Activated T-helper 1 cell treated with anti-CD3 and anti-CD28 coated beads, Interleukin-2, amount 50 U/mL, for 16 hours (primary cell): ENCODE results near the gene MEIOB.
A peak's percentile ranks its signal among the peaks of the same experiment; 100 is the strongest.
"Not testable (repeated sequence)": the region's sequence is repeated elsewhere in the genome, so short reads cannot be mapped to it uniquely, and the experiment has no call there.

Source experiments
- DNase-seq, 2 donors: peaks; one replicate each; pipeline ENCODE4 v3.0.0-alpha.2; 2020; ENCODE audit warnings: low read depth in 1 of 2, low spot score in 1 of 2

The MEIOB gene, protein sequence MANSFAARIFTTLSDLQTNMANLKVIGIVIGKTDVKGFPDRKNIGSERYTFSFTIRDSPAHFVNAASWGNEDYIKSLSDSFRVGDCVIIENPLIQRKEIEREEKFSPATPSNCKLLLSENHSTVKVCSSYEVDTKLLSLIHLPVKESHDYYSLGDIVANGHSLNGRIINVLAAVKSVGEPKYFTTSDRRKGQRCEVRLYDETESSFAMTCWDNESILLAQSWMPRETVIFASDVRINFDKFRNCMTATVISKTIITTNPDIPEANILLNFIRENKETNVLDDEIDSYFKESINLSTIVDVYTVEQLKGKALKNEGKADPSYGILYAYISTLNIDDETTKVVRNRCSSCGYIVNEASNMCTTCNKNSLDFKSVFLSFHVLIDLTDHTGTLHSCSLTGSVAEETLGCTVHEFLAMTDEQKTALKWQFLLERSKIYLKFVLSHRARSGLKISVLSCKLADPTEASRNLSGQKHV

DNA sequence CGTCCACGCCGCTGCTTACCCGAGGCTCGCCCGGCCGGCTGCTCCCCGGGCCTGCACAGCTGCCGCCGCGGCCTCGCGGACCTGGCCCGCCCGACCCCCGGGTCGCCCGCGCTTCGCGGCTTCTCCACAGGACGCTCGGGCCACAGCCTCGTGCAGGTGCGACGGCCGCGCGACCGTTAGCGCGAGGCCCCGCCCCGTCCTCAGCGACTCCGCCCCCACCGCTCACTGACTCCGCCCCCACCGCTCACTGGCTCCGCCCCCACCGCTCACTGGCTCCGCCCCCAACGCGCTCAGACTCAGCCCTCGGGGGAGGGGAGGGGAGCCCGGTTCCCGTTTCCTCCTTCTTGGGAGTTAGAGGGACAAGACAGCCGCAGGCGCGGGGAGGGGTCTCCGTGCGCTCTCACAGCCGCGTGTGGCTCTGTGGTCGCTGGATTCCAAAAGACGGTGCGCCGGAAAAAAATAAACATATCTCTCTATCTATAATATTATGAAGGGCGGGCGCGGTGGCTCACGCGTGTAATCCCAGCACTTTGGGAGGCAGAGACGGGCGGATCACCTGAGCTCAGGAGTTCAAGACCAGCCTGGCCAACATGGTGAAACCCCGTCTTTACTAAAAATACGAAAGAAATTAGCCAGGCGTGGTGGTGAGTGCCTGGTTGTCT lies at the start of gene MEIOB:
MEIOB (minus strand) TSS at position 191 of the 662 bp plus-strand sequence. CDS start 3,989 bp downstream, outside the sequence.
- peak in 1 of 2 donors; percentile 11 for DNase-seq

DNA sequence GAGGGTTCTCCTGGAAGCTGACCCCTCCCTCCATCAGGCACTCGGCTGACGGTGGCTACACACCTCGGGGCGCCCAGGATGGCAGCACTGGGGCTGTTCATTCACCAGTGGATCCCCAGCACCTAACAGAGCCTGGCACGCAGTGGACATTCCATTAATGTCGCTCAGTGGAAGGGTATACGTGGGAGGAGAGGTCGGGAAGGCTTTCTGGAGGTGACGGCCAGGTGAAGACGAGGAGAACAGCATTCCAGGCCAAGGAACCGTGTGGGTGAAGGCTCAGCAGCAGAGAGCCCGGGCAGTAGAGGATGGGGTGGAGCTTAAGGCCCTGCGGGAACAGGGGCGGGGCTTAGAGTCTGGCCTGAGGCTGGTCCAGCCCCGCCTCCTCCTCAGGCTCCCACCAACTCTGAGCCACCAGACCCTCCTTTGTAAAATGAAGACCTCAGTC lies 48.8 kb upstream of the MEIOB start:
- no peak for DNase-seq

DNA sequence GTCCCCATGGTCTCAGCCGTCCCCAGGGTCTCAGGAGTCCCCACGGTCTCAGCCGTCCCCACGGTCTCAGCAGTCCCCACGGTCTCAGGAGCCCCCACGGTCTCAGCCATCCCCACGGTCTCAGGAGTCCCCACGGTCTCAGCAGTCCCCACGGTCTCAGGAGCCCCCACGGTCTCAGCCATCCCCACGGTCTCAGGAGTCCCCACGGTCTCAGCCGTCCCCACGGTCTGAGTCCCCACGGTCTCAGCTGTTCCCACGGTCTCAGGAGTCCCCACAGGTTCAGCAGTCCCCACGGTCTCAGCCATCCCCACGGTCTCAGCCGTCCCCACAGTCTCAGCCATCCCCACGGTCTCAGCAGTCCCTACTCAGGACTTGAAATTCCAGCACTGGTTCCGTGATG lies 48.2 kb upstream of the MEIOB start:
- DNase-seq = not testable (repeated sequence)

DNA sequence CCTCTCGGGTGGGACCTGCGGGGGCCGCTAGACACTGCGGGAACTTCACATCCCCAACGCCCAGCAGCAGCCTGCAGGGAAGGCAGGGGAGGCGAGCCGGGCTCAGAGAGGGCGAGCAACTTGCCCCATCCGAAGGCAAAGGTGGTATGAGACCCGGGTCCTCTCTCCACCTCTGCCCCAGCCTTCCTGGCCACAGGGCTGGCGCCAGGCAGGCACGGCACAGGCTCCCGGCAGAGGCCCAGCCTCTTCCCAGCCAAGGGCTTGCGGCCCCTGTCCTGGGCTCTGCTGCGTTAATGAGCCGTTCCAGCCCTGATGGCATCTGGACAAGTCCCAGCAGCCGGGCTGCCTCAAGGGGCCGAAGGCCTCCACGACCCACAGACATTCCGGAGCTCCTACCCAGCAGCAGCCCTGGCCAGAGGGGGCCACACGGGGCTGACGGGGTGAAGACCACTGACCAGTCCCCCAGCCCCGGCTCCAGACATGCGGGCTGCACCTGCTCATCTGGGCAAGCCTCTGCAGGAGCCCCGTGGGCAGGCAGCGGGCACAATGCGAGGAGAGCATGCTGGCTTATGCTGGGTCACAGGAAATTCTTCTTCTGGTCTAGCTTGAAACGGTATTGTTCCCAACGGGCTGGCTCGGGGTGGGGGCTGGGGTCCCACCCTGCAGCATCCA lies 47.5 kb upstream of the MEIOB start:
- no peak for DNase-seq

DNA sequence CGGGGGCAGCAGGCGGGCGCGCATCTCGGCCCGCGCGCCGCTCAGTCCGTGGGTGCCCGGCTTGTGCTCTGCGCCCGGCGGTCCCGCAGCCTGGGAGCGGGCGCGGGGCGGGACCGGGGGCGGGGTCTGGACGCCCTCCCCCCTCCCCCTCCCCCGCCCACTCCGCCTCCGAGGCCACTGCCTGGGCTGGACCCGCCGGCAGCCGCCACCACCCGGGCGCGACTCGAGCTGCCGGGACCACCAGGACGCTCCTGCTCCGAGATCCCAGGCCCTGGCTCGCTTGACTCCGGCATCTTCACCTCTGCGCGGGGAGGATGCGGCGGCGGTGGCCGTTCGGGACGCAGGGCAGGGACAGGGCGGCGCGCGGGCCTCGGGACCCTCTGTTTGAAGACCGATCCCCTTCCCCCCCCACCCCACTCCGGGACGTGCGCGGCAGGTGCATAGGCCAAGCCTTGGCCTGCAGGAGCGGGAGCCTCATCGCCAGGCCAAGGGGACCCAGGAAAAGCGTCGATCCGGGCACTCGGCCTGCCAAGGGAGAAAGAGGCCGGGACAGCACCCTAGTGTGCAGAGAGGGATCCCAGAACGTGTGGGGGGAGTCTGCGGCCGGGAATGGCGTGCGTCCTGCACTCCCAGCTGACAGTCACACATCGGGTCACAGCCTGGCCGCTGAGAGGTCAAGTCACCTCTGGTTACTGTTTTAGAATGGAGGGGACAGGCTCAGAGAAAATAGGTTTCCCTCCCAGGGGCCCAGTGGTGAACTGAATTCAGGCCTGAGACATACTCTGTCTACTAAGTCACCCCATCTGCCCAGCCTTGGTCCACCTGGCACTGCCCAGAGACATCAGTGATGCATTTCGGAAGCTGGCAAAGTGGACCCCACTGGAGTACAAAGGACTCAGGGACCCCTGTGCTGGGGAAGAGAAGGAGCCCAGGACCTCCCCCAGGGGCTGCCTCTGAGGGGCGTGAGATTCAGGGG lies 46.7 kb upstream of the MEIOB start, which contains the start of gene HS3ST6:
HS3ST6 (minus strand) TSS at position 65 of the 976 bp plus-strand sequence. CDS start 92 bp downstream, outside the sequence.
- DNase-seq = no peak

DNA sequence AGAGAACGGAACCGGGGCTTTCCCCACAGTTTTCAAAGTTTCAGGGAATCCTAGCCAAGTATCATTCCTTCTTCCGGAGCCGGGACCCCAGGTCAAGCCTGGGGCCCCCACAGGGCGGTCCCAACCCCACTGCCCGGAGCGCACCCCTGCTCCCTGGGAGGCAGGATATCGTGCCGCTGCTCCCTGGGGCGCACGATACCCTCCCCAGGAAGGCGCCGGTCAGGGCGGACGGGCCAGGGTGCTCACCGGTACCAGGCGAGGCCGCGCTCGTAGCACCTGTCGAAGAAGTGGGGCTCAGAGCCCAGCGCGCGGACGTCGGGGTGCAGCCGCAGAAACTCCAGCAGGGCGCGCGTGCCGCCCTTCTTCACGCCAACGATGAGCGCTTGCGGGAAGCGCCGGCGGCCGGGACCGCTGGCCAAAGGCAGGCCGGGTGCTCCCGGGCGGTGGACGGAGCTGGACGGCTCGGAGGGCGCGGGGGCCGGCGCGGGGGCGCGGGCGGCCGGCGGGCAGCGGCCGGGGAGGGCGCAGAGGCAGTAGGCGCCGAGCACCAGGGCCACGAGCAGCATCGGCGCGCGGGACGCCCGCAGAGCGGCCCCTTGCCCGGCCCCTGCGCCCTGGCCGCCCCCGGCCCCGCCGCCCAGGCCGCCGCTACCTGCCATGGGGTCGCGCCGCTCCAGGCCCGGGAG lies 45.8 kb upstream of the MEIOB start:
- no peak for DNase-seq

DNA sequence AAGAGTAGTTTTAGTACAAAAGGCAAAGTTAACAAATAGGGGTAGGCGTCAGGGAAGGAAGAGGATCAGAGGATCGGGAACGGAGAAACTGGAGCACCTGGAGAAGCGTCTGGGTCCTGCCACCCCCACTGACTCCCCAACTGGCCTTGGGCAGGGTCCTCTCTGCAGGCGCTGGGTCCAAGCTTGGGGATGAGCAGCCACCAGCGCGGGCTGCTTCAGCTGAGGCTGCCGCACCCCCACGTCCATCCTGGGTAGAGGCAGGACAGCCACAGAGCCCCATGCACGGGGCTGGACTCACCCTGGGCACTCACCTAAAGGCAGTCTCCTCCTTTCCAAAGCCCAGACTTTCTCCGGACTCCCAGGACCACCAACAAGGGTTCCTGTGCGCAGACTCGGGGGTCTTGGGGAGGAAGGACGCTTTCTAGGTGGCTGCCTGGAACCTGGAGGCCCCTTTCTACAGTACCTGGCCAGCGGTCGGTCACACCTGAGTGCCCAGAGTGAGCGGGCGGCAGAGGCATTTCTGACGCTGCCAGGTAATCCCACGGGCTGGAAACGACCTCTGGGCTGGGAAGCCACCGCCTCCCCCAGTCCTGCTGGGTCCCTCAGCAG lies 45.2 kb upstream of the MEIOB start:
- no peak for DNase-seq

DNA sequence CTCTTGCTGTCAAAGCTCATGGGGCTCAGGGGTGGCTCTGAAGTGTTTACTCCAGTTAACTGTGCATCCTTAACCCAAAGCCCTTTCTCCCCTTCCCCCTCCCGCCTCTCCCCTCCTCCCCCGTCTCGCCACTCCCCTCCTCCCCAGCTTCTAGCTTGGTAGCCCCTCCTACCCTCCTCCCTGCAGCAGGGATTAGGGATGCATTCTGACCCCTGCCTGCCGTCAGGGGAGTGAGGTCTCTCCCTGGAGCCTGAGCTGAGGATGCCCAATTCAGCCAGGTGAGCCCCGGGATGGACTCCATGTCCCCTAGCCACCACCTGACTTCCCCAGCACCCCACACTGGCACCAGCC lies 44.7 kb upstream of the MEIOB start:
- DNase-seq = no peak

DNA sequence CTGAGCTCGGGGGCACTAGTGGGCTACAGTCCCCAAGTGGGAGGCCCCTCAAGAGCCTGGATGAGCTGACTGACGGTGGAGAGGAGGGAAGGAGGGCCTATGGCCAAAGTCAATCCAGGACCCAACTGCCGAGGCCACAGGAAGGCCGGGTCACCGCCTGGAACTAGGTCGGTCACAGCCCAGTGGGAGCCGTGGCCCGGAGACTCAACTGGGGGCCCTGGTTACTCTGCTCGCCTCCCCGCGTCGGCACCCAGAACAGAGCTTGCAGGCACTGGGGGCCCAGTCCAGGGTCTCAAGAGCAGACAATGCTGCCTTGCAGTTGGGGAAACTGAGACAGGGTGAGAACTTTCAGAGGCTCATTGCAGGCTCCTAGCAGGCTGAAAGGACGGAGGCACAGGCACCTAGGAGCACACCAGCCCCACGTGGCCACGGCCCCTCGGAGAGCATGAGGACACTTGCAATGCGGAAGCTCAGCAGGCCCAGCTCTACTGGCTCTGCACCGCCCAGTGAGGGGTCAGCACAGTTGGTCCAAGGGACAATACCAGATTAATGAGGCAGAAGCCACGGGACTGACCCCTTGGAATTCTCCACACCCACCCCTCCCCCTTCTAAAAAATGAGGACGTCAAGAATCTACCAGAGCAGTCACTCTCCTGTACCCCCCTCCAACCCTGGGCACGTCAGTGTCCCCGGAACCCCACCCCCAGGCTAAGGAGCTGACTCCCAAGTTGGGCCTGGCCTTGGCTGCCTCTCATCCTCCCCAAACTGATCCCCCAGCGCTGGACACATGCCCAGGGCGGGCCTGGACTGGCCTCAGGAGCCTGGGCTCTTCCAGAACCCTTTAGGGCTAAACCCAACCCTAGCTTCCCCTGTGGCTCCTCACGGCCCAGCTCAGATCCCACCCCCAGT lies 44.0 kb upstream of the MEIOB start:
- DNase-seq = no peak

DNA sequence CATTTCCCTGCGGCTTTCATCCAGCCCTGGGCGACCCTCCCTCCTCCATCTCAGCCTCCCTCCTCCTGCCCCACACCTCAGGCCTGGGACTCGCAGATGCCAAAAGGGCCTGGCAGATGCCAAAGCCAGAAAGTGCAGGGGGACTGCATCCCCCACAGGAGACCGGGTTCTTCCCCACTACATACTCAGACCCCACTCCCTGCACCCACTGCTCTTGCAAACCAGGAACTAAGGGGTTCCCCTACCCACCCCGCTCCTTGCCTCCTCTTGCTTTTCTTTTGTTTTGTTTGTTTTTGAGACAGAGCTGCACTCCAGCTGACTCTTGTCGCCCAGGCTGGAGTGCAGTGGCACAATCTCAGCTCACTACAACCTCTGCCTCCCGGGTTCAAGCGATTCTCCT lies 43.0 kb upstream of the MEIOB start:
- no peak for DNase-seq

DNA sequence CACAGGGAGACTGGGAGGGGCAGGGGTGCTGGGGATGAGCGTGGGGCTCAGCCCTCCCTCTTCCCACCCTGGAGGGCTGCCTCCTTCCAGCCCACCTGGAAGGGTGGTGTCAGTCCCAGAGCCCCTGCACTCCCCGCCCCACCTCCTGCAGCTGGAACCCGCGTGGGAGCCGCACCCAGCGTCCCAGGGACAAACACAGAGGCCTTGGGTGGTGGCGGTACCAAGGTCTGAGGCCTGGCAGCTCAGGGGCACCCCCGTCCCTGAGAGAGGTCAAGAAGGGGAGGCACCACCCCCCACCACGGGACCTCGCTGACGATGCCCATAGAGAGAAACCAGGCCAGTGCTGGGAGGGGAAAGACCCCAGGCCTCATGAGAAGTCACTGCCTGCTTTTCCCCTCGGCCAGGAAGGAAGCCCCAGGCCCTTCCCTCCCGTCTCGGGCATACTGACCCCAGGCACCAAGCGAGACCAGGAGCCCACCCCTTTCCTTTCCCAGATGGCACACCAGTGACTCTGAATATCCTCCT lies 42.2 kb upstream of the MEIOB start:
- DNase-seq = no peak

DNA sequence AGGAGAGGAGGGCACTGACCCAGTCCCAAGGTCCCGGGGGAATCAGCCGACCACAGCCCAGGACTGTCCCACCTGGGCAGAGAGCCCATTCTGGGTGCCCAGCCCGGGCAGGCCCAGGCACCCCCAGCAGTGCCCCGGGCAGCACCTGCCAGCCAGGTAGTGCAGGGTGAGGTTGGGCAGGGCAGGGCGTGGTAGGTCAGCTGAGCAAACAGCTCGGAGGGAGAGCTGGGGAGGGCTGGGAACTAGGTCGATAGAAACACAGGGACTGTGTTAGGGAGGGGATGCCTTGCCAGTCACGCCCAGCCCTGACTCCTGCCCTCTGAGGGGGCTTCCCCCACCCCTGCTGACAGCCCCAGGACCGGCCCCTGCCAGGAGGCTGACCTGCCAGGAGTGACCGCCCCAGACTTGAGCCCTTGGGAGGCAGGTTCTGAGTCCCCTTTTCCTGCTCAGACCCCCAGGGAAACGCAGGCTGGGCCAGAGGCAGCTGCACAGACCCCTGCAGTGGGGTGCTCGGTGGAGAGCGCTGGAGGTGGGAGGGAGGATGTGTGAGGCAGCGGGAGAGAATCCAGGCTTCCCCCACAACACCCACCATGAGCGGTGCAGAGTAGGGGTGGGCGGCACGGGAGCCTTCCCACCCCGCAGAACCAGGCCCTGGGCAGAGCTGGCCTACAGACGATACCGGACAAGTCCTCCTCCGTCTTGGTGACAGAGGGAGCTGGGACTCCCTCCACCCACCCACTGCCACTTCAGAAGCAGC lies 41.5 kb upstream of the MEIOB start:
- no peak for DNase-seq

DNA sequence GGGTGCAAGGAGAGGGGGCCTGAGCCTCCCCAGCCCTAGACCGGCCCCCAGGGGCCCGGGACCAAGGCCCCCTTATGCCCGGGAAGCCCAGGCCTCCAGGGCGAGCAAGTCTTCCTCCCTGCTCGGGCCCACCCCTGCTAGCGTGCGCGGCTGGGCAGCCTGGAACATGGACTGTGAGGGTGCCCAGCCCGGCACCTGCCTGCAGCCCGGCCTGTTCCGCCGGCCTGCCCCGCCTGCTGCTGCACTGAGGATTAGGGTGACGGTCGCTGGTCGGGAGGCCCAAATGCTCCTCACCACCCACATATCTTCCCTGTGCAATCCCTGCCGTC lies 40.2 kb upstream of the MEIOB start:
- no peak for DNase-seq

DNA sequence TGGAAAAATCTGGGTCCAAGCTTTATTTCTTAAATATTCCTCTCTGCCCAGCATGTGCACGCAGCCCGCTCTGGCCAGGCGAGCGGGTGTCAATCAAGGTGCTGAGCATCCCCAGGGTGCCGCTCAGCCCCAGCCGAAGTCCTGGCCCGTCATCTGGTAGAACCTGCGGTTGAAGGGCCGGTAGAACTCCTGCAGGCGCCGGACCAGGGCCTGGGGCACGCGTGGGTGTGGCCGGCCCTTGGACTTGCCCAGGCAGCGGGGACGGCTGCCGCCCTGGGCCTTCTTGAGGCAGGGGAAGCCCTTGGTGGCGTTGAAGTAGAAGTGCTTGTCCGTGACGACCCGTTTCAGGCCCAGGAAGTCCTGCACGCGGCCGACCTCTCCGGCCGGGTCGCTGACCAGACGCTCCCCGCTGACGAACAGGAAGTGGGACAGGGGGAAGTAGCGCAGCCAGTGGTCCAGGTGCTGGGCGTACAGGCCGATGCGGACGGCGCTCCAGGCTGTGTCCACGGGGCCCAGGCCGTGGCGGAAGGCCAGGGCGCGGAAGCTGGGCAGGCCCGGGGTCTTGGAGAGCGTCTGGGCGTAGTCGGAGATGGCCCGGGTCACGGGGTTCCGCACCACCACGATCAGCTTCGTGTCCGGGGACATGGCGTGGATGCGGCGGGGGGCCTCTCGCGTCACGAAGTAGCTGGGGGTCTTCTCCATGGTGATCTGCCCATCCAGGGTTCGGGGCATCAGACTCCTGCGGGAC lies 39.7 kb upstream of the MEIOB start:
- no peak for DNase-seq

DNA sequence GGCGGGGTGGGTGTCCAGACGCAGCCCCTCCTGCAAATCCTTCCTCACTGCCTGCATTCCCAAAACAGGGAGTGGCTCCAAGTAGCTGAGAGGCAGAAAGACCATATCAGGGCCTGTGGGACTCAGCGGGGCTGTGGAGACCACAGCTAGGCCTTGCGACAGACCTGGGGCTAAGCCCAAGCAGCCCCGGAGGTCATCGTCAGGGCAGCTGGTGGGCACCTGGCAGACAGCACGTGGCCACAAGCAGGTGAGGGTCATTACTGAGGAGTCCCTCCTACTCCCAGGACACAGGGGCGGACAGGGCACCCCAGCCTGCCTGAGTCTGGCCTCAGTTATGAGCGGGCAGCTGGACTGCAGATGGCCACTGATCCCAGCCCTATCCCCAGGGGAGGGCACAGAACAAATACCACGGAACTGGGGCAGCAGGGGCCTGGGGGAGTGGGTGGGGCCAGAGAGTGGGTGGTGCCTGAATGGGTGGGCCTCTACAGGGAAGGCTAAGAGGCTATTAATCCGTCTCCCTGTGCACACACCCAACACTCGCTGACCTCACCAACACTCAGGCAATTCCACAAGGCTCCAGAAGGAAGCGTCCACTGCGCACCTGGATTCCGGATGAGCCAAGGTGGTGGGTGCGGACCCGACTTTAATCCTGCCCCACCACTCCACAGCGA lies 37.7 kb upstream of the MEIOB start:
- no peak for DNase-seq

DNA sequence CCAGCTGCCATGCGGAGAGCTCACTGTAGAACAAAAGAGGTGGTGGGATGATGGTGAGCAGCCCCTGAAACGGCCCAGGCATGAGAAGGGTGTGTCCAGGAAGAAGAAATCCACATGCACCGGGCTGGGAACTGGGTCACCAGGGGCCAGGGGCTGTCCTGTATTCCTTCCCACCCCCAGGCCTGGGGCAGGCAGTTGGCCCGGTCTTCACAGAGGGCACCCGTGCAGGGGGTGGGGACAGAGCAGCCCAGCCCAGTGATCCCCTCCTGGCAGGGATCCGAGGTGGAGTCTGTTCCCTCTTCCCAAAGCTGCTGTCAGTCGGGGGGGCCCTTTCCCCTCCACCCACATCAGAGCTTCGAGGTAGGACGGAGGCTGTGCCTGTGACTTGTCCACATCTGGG lies 37.0 kb upstream of the MEIOB start:
- DNase-seq = no peak

DNA sequence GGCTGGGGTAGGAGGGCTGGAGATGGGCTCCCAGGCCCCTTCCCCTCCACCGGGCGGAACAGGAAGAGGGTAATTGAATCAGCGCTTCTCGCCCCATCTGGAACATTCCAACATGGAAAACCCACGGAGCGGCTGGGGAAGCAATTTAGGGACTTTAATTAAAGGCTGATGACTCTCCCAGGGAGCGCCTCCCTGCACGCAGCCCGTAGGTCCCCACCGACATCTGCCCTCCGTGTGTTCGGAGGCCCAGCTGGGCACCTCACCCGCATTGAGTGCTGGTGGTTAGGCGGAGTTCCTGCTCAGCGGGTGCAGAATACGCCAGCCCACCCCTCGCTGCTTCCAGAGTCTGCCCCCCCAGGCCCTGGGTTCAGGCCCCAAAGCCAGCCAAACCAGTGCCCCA lies 36.2 kb upstream of the MEIOB start:
- DNase-seq = no peak
